Tibial nerve (tissue), 4 donors: ENCODE results near the gene TMEM219. TPM values are rescaled to one million over a fixed set of nuclear protein-coding genes. Genes with fewer than 3 reads are reported as not detected.
A peak's percentile ranks its signal among the peaks of the same experiment; 100 is the strongest.

Source experiments
- DNase-seq, 2 donors: peaks; one replicate each; pipeline ENCODE4 v3.0.0-alpha.2; 2019; ENCODE audit warnings: low spot score in 2 of 2
- H3K27ac ChIP-seq, 4 donors: fragments of 200-600 bp; sonication (generic) in 3 of 4; one replicate each; pipeline ENCODE4 v1.5.1; 2017 to 2019; ENCODE audit warnings: mild to moderate bottlenecking in 1 of 4
- H3K27me3 ChIP-seq, 2 donors: fragments of 200-600 bp; sonication (generic) in 1 of 2; one replicate each; pipeline versions ENCODE4 v1.5.1 to v1.6.0; 2017 to 2019
- H3K36me3 ChIP-seq, 3 donors: fragments of 200-600 bp; sonication (generic); one replicate each; pipeline ENCODE4 v1.5.1; 2018 to 2019
- H3K4me1 ChIP-seq, 4 donors: fragments of 200-600 bp; sonication (generic) in 3 of 4; one replicate each; pipeline ENCODE4 v1.5.1; 2017 to 2019
- H3K4me3 ChIP-seq, 4 donors: fragments of 200-600 bp; sonication (generic) in 3 of 4; one replicate each; pipeline ENCODE4 v1.5.1; 2017 to 2019; ENCODE audit warnings: mild to moderate bottlenecking in 1 of 4, moderate library complexity in 1 of 4
- H3K9me3 ChIP-seq, 4 donors: fragments of 200-600 bp; sonication (generic) in 3 of 4; one replicate each; pipeline ENCODE4 v1.5.1; 2017 to 2019
- EP300 ChIP-seq, 2 donors: sonication (generic); formaldehyde crosslinking; IDR thresholded peaks; one replicate each; pipeline ENCODE4 v1.6.1; 2017; ENCODE audit warnings: antibody characterized with exemption in 2 of 2, mild to moderate bottlenecking in 1 of 2
- POLR2A ChIP-seq, 2 donors: fragments of 450-650 bp; IDR thresholded peaks; one replicate each; pipeline ENCODE4 v1.6.1; 2017; ENCODE audit warnings: antibody characterized with exemption in 2 of 2, mild to moderate bottlenecking in 2 of 2, moderate library complexity in 2 of 2
- WGBS, 2 donors: methylation state at CpG; one replicate each; pipeline ENCODE4 v1.1.5; 2018; 5-methylcytosine and 5-hydroxymethylcytosine counted together
- total RNA-seq, 4 donors: library from RNA; depleted of rRNA; stranded (reverse); fragments of >200 nt; gene quantifications; one replicate each; pipeline ENCODE4 v1.1.0, GENCODE V29; 2016
- TF ChIP-seq, protein P1 (sequence below), 5 experiments: fragments of 200-600 bp in 3 of 5; fragments of 450-650 bp in 2 of 5; sonication (generic) in 3 of 5; IDR thresholded peaks; one replicate each; pipeline ENCODE4 v1.5.1; 2016 to 2019; ENCODE audit warnings: antibody characterized with exemption in 5 of 5, mild to moderate bottlenecking in 3 of 5, moderate library complexity in 2 of 5

The TMEM219 gene
- total RNA-seq, 4 donors from 2014 or later: 83.1 to 144 (median 103) TPM

DNA sequence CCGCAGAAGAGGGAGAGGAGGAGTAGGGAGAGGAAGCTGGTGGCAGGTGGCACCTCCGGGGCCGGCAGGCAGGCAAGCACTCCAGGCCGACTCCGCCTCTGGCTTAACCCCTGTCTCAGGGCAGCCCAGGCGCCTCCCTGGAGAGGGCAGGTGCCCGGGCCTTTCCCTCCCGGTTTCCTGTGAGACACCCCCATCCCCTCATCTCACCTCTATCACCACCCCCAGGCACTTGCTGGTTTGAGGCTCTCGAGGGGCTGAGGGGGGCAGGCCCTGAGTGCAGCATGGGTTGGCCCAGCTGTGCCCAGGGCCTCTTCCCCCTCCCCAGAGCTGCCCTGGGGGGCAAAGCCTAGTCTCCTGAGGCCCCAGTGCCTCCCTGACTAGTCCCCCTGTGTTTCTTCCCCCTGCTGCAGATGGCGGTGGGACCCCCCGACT is 42.9 kb downstream of the TMEM219 start:
- TF ChIP-seq POLR2A (IDR thresholded peaks at IDR 0.05) (no peak), EP300 (IDR thresholded peaks at IDR 0.05) (no peak)
- TF ChIP-seq, protein P1, sequence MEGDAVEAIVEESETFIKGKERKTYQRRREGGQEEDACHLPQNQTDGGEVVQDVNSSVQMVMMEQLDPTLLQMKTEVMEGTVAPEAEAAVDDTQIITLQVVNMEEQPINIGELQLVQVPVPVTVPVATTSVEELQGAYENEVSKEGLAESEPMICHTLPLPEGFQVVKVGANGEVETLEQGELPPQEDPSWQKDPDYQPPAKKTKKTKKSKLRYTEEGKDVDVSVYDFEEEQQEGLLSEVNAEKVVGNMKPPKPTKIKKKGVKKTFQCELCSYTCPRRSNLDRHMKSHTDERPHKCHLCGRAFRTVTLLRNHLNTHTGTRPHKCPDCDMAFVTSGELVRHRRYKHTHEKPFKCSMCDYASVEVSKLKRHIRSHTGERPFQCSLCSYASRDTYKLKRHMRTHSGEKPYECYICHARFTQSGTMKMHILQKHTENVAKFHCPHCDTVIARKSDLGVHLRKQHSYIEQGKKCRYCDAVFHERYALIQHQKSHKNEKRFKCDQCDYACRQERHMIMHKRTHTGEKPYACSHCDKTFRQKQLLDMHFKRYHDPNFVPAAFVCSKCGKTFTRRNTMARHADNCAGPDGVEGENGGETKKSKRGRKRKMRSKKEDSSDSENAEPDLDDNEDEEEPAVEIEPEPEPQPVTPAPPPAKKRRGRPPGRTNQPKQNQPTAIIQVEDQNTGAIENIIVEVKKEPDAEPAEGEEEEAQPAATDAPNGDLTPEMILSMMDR (IDR thresholded peaks at IDR 0.05): no peak
- DNase-seq: no peak
- 59 to 66% methylated on average over 7 to 11 of the region's 11 CpGs for WGBS, 2 donors
- H3K27ac ChIP-seq: no peak overlapping the region
- no peaks in the 10 kb centered on the region for H3K9me3 ChIP-seq
- H3K27me3 ChIP-seq: peaks cover 0 to 10% of the 10 kb centered on the region in 2 donors
- H3K4me3 ChIP-seq: no peak overlapping the region
- H3K36me3 ChIP-seq: peaks cover 0 to 65% (median 0%) of the 10 kb centered on the region in 3 donors
- peaks cover 0 to 20% (median 0%) of the 10 kb centered on the region in 4 donors for H3K4me1 ChIP-seq

DNA sequence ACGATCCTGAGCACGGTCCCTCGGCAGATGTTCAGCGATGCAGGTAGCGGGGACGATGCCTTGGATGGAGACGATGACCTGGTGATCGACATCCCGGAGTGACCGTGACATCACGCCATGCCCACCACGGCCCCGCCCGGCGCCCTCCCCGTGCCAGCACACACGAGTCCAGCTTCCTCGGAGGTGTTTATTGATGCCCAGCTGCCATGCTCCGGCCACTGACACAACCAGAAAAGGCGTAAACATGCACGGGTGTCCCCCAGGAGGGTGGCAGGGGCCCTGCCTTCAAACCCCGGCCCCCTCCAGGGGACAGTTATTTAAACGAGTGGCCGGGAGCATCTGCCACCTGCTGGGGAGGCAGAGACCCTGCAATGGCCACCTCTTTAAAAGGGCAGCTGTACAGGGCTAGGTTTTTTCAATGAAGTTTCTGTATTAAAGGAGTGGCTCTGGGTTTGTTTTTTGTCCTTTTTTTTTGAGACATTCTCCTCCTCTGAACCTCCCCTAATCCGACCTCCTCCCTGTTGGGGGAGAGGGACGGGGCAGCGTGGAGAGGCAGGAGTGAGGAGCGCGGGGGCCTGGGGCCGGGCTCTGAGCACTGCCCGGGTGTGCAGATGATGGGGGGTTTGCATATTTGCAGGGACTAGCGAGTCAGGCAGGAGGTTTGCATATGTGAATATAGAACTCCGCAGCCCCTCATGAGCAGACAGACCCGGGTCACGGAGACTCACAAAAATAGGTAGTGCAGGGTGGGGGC is 43.6 kb downstream of the TMEM219 start:
- Histone ChIP-seq H3K9me3 (no peaks in the 10 kb centered on the region), H3K4me1 (peaks cover 0 to 27% (median 4%) of the 10 kb centered on the region in 4 donors), H3K27ac (no peak overlapping the region), H3K27me3 (peaks cover 0 to 16% of the 10 kb centered on the region in 2 donors), H3K4me3 (no peak overlapping the region), H3K36me3 (peaks cover 0 to 58% (median 0%) of the 10 kb centered on the region in 3 donors)
- 57 to 60% methylated on average over 29 to 31 of the region's 35 CpGs for WGBS, 2 donors
- DNase-seq: no peak
- TF ChIP-seq EP300 (IDR thresholded peaks at IDR 0.05) (no peak), POLR2A (IDR thresholded peaks at IDR 0.05) (no peak)
- TF ChIP-seq, protein P1 (IDR thresholded peaks at IDR 0.05): peak; percentile 61 to 80 (median 73)

DNA sequence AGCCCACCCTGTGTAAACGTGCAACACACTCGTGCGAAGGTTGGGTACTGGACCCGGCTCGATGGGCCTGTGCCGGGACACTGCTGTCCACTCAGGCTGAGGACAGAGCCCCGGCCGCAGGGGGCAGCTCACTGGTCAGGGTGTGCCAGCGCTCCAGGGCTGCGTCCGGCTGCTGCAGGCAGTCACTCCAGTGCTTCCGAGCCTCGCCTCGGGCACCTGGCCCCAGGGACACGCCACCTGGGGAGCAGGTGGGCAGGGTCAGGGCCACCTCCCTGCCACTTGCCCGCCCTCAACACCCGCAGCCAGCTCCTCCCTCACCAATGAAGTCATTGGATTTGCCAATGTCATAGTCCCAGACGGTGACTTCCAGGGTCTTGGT is 44.2 kb downstream of the TMEM219 start:
- 86 to 89% methylated on average over 9 to 18 of the region's 18 CpGs for WGBS, 2 donors
- no peaks in the 10 kb centered on the region for H3K9me3 ChIP-seq

DNA sequence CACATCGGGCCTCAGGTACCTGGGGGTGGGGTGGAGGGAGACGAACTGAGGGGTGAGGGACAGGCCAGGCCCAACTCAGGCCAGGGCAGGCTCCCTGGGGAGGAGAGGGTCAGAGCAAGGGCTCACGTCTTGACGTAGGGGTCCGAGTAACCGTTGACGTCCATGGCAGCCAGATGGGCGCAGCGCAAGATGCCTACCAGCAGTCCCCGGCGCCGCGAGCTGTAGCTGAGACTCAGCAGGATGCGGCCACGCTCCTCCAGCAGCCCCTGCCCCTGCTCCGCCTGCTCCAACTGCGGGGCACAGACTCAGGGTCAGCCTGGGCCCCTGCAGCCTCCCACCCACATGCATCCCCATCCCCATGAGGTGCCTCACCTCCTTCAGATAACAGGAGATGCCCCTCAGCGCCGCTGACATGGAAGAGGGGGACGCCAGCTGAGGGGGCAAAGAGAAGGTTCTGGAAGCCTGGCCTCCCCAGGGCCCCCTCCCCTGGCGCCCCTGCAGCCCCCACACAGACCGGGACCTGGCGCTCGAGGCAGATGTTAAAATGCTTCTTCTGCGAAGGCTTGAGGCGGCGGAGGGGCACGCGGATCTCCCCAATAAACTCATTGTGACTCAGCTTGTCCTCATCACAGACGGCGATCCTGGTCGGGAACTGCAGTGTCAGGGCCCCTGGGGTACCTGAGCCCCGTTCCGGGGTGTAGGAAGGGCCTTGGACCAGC is 44.9 kb downstream of the TMEM219 start:
- Histone ChIP-seq H3K4me3 (no peak overlapping the region), H3K4me1 (peaks cover 0 to 38% (median 12%) of the 10 kb centered on the region in 4 donors), H3K27me3 (peaks cover 0 to 29% of the 10 kb centered on the region in 2 donors), H3K36me3 (peaks cover 0 to 45% (median 0%) of the 10 kb centered on the region in 3 donors), H3K27ac (no peak overlapping the region), H3K9me3 (no peaks in the 10 kb centered on the region)
- TF ChIP-seq POLR2A (IDR thresholded peaks at IDR 0.05): no peak
- TF ChIP-seq EP300 (IDR thresholded peaks at IDR 0.05): no peak
- TF ChIP-seq, protein P1 (IDR thresholded peaks at IDR 0.05): no peak
- WGBS, 2 donors: 85 to 86% methylated on average over 34 of the region's 34 CpGs
- no peak for DNase-seq

More for the DNA sequence above, 44.2 kb downstream of the TMEM219 start:
- Histone ChIP-seq H3K4me1 (peaks cover 0 to 32% (median 10%) of the 10 kb centered on the region in 4 donors), H3K27ac (no peak overlapping the region), H3K27me3 (peaks cover 0 to 22% of the 10 kb centered on the region in 2 donors), H3K36me3 (peaks cover 0 to 52% (median 0%) of the 10 kb centered on the region in 3 donors), H3K4me3 (no peak overlapping the region)
- TF ChIP-seq EP300 (IDR thresholded peaks at IDR 0.05): no peak
- TF ChIP-seq POLR2A (IDR thresholded peaks at IDR 0.05): no peak
- TF ChIP-seq, protein P1 (IDR thresholded peaks at IDR 0.05): no peak
- DNase-seq: no peak
